C4-2B (cell line): Measurements from ENCODE around the gene AUP1.

Source experiments
- CTCF ChIP-seq: fragments of 450-650 bp; conservative IDR thresholded peaks from 2 replicates; pipeline ENCODE4 v1.5.1; 2017; ENCODE audit warnings: mild to moderate bottlenecking
- ZFX ChIP-seq: fragments of 450-650 bp; IDR thresholded peaks from 2 replicates; pipeline ENCODE4 v1.6.1; 2017

- TF ChIP-seq CTCF: no peak
- no peak for TF ChIP-seq ZFX
These were observed 44.4 kb upstream of the AUP1 start for GRCh38 chr2:74573747-74574562.
